ENCODE results near the gene CNTNAP2.

GRCh38 chr7:148344406-148344805 is 2227.8 kb downstream of the CNTNAP2 start:
- no peak for TF ChIP-seq EZH2 (IDR thresholded peaks at IDR 0.05; ENCODE audit: insufficient read depth, poor library complexity, severe bottlenecking)
- TF ChIP-seq EZH2phosphoT487 (IDR thresholded peaks at IDR 0.05; ENCODE audit: insufficient read depth, low read depth): no peak

Measured in GM23248 (cell line).